Measurements from ENCODE around the gene ATP9A.
A peak's percentile ranks its signal among the peaks of the same experiment; 100 is the strongest.
"Not testable (repeated sequence)": the region's sequence is repeated elsewhere in the genome, so short reads cannot be mapped to it uniquely, and the experiment has no call there.

The ATP9A gene

GRCh38 chr20:51648571-51648947 is 119.6 kb downstream of the ATP9A start:
- DNase-seq, result no peak

- no peak for DNase-seq
These were observed 120.3 kb downstream of the ATP9A start for GRCh38 chr20:51647674-51648570.

- DNase-seq, result not testable (repeated sequence)
These were observed 124.4 kb downstream of the ATP9A start for GRCh38 chr20:51643810-51644209.

- no peak for DNase-seq
These were observed 124.8 kb downstream of the ATP9A start for GRCh38 chr20:51643390-51643789.

- no peak for DNase-seq
These were observed 126.3 kb downstream of the ATP9A start for GRCh38 chr20:51641866-51642265.

GRCh38 chr20:51640743-51641142 is 127.4 kb downstream of the ATP9A start:
- DNase-seq, result no peak

GRCh38 chr20:51639206-51639832 is 128.9 kb downstream of the ATP9A start:
- DNase-seq, result peak; percentile 22

GRCh38 chr20:51637241-51637640 is 130.9 kb downstream of the ATP9A start:
- no peak for DNase-seq

- no peak for DNase-seq
These were observed 132.1 kb downstream of the ATP9A start for GRCh38 chr20:51636123-51636522.

- no peak for DNase-seq
These were observed 132.5 kb downstream of the ATP9A start for GRCh38 chr20:51635680-51636079.

- DNase-seq, result no peak
These were observed 133.3 kb downstream of the ATP9A start for GRCh38 chr20:51634877-51635276.

GRCh38 chr20:51634257-51634656 is 133.9 kb downstream of the ATP9A start:
- no peak for DNase-seq

- no peak for DNase-seq
These were observed 134.8 kb downstream of the ATP9A start for GRCh38 chr20:51633430-51633829.

- DNase-seq, result no peak
These were observed 136.2 kb downstream of the ATP9A start for GRCh38 chr20:51631953-51632352.

GRCh38 chr20:51631011-51631950 is 136.9 kb downstream of the ATP9A start:
- no peak for DNase-seq

GRCh38 chr20:51629399-51630058 is 138.7 kb downstream of the ATP9A start:
- no peak for DNase-seq

GRCh38 chr20:51628533-51629398 is 139.4 kb downstream of the ATP9A start:
- no peak for DNase-seq

GRCh38 chr20:51627586-51627985 is 140.6 kb downstream of the ATP9A start:
- no peak for DNase-seq

GRCh38 chr20:51625105-51625504 is 143.1 kb downstream of the ATP9A start:
- no peak for DNase-seq

GRCh38 chr20:51624157-51624731 is 143.9 kb downstream of the ATP9A start:
- DNase-seq, result peak; percentile 2

GRCh38 chr20:51623255-51623654 is 144.9 kb downstream of the ATP9A start:
- DNase-seq, result no peak
